Karpas-422 (cell line): ENCODE data around the gene CHAT. TPM values are rescaled to one million over a fixed set of nuclear protein-coding genes. Genes with fewer than 3 reads are reported as not detected.
A peak's percentile ranks its signal among the peaks of the same experiment; 100 is the strongest.

Source experiments
- DNase-seq: peaks from one replicate; pipeline ENCODE4 v3.0.0-alpha.2; 2015
- H2AFZ ChIP-seq: fragments of 200-600 bp; sonication (generic); 2 replicates; pipeline ENCODE4 v1.6.1; 2014; ENCODE audit warnings: antibody characterized with exemption, low read length, mixed read lengths
- H3K27ac ChIP-seq: fragments of 200-600 bp; sonication (generic); 2 replicates; pipeline ENCODE4 v1.5.1; 2014; ENCODE audit warnings: mild to moderate bottlenecking, low read length, moderate library complexity
- H3K27me3 ChIP-seq: fragments of 200-600 bp; sonication (generic); 2 replicates; pipeline ENCODE4 v1.6.1; 2014; ENCODE audit warnings: low read length, mixed read lengths
- H3K36me3 ChIP-seq: fragments of 200-600 bp; sonication (generic); 2 replicates; pipeline ENCODE4 v1.6.1; 2014; ENCODE audit warnings: low read length, mixed read lengths; ENCODE audit not compliant: insufficient read depth
- H3K4me1 ChIP-seq: fragments of 200-600 bp; sonication (generic); 2 replicates; pipeline ENCODE4 v1.6.1; 2014; ENCODE audit warnings: mild to moderate bottlenecking, low read length, mixed read lengths
- H3K4me2 ChIP-seq: fragments of 200-600 bp; sonication (generic); 2 replicates; pipeline ENCODE4 v1.6.1; 2014; ENCODE audit warnings: low read length, low read depth, mild to moderate bottlenecking; ENCODE audit not compliant: poor library complexity, severe bottlenecking
- H3K4me3 ChIP-seq: fragments of 200-600 bp; sonication (generic); 2 replicates; pipeline ENCODE4 v1.5.1; 2014; ENCODE audit warnings: mild to moderate bottlenecking, antibody characterized with exemption, low read length, mixed read lengths
- H3K79me2 ChIP-seq: fragments of 200-600 bp; sonication (generic); 2 replicates; pipeline ENCODE4 v1.6.1; 2014; ENCODE audit warnings: mild to moderate bottlenecking, low read length, mixed read lengths
- H3K9ac ChIP-seq: fragments of 200-600 bp; sonication (generic); 2 replicates; pipeline ENCODE4 v1.6.0; 2014; ENCODE audit warnings: low read length
- H3K9me2 ChIP-seq: fragments of 200-600 bp; sonication (generic), shearing (Covaris generic); replicated peaks from 2 replicates; pipeline ENCODE4 v1.6.0; 2014; ENCODE audit warnings: mild to moderate bottlenecking, low read length, moderate library complexity; ENCODE audit not compliant: insufficient read depth
- H3K9me3 ChIP-seq: fragments of 300-700, 200-600 bp; sonication (generic); 2 replicates; pipeline ENCODE4 v1.6.1; 2014; ENCODE audit warnings: low read length, mixed read lengths
- H4K20me1 ChIP-seq: fragments of 200-600 bp; sonication (generic); 2 replicates; pipeline ENCODE4 v1.6.1; 2014; ENCODE audit warnings: mild to moderate bottlenecking, antibody characterized with exemption, low read length, low read depth; ENCODE audit not compliant: insufficient read depth
- total RNA-seq: library from RNA; depleted of rRNA; stranded (reverse); fragments of >200 nt; shearing (Covaris generic); gene quantifications from 2 replicates; pipeline ENCODE4 v1.2.3, GENCODE V29; 2014; ENCODE audit warnings: low replicate concordance

The CHAT gene
- total RNA-seq, 1 experiment from 2014 or later = not detected

DNA sequence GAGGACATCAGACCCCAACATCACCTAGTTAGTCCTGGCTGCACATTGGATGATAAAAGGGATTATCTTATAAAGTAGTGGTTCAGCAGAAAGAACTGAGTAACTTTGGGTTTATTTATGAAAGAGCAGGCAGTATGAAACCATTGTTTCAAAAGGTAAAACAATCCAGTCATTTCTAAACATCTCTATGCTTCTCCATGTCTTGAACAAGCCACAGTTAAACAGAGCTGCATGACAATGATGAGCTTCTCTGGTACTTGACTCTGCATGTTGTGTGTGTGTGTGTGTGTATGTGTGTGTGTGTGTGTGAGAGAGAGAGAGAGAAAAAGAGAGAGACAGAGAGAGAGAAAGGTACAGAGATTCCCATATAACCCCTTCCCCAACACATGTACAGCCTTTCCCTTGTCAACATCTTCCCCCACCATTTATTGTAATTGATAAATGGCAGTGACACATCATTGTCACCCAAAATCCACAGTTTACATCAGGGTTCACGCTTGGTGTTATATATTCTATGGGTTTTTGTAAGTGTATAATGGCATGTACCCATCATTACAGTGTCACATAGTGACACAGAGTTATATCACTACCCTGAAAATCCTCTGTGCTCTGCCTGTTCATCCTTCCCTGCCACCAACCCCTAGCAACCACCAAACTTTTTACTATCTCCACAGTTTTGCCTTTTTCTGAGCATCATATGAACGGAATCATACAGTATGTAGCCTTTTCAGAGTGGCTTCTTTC is 36.5 kb upstream of the CHAT start:
- no peak overlapping the region for H3K4me2 ChIP-seq
- no peaks in the 10 kb centered on the region for H3K36me3 ChIP-seq
- H3K9me3 ChIP-seq = no peaks in the 10 kb centered on the region
- H2AFZ ChIP-seq = no peak overlapping the region
- H3K9ac ChIP-seq = no peak overlapping the region
- H3K79me2 ChIP-seq = no peaks in the 10 kb centered on the region
- H3K27ac ChIP-seq = no peak overlapping the region
- H3K4me1 ChIP-seq = peaks cover 7% of the 10 kb centered on the region; the same call in 1 of the 2 replicates
- H3K9me2 ChIP-seq = no peaks in the 10 kb centered on the region
- no peak for DNase-seq
- no peak overlapping the region for H3K4me3 ChIP-seq
- H4K20me1 ChIP-seq = no peaks in the 10 kb centered on the region
- H3K27me3 ChIP-seq = no peaks in the 10 kb centered on the region

DNA sequence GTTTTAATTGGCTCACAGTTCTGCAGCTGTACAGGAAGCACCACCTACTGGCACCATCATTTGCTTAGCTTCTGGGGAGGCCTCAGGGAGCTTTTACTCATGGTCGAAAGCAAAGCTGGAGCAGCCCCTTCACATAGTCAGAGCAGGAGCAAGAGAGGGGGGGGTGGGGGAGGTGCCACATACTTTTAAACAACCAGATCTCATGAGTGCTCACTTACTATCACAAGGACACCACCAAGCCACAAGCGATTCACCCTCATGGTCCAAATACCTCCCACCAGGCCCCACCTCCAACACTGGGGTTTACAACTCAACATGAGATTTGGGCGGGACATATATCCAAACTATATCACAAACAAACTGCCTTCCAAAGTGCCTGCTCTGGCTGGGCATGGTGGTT is 35.4 kb upstream of the CHAT start:
- H4K20me1 ChIP-seq = no peaks in the 10 kb centered on the region
- no peak overlapping the region for H2AFZ ChIP-seq
- no peaks in the 10 kb centered on the region for H3K36me3 ChIP-seq
- H3K9ac ChIP-seq = no peak overlapping the region
- no peaks in the 10 kb centered on the region for H3K27me3 ChIP-seq
- H3K4me3 ChIP-seq = no peak overlapping the region
- H3K4me1 ChIP-seq = 0 out of 2 replicates have a peak, but pooled peaks cover under 1% of the 10 kb centered on the region
- H3K27ac ChIP-seq = no peak overlapping the region
- no peaks in the 10 kb centered on the region for H3K9me3 ChIP-seq
- no peak for DNase-seq
- no peak overlapping the region for H3K4me2 ChIP-seq
- H3K9me2 ChIP-seq = no peaks in the 10 kb centered on the region
- no peaks in the 10 kb centered on the region for H3K79me2 ChIP-seq

DNA sequence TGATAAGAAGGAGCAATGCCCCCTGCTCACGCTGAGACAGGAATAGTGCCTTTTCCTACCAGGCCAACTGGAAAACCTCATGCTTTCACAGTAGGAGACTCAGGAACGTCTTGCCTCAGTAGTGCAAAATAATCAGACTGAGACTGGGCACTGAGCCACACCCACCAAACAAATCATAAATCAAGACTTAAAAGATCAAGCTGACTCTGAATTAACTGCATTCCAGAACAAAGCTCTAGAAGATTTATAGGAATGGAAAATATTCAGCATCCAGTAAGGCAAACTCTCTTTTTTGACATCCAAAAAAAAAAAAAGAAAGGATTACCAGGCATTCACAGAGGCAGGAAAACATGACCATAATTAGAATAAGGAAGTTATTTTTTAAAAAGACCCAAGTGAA is 34.2 kb upstream of the CHAT start:
- Histone ChIP-seq H2AFZ (no peak overlapping the region), H3K4me1 (no peaks in the 10 kb centered on the region), H4K20me1 (no peaks in the 10 kb centered on the region), H3K9me3 (no peaks in the 10 kb centered on the region), H3K4me2 (no peak overlapping the region), H3K4me3 (no peak overlapping the region), H3K9me2 (no peaks in the 10 kb centered on the region), H3K9ac (no peak overlapping the region), H3K27me3 (no peaks in the 10 kb centered on the region), H3K79me2 (no peaks in the 10 kb centered on the region), H3K36me3 (no peaks in the 10 kb centered on the region), H3K27ac (no peak overlapping the region)
- no peak for DNase-seq

DNA sequence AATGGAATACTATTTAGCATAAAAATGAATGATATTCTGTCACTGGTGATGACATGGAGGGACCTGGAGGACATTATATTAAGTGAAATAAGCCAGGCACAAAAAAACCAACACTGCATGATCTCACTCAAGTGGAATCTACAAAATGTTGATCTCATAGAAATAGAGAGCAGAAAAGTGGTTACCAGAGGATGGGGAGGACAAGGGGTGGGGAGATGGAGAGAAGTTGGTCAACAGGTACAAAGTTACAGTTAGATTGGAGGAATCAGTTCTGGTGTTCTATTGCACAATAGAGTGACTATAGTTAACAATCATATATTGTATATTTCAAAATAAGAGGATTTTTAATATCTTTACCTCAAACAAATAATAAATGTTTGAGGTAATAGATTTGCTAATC is 28.4 kb upstream of the CHAT start:
- Histone ChIP-seq H3K27me3 (no peaks in the 10 kb centered on the region), H4K20me1 (no peaks in the 10 kb centered on the region), H3K4me1 (no peaks in the 10 kb centered on the region), H3K79me2 (no peaks in the 10 kb centered on the region), H3K9ac (no peak overlapping the region), H3K9me2 (no peaks in the 10 kb centered on the region), H2AFZ (no peak overlapping the region), H3K9me3 (no peaks in the 10 kb centered on the region), H3K36me3 (no peaks in the 10 kb centered on the region), H3K4me2 (no peak overlapping the region), H3K4me3 (no peak overlapping the region), H3K27ac (no peak overlapping the region)
- DNase-seq = no peak

DNA sequence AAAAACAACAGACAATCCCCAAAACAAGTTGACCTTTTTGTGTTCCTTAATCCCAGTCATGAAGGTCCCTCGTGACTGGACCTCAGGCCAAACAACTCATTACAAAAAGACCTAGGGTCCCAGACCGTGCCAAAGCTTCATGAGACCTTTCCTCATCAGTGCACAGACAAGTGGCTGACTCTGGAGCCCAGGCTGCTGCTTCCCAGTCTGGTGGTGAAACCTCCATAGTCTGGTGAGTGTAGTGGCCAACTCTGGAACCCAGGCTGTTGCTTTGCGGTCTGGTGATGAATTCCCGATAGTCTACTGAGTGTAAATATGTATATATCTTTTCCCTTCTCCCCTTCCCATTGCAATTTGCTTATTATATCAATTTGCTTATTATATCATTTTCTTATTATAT is 25.9 kb upstream of the CHAT start:
- Histone ChIP-seq H3K27ac (no peak overlapping the region), H3K27me3 (no peaks in the 10 kb centered on the region), H4K20me1 (no peaks in the 10 kb centered on the region), H3K4me1 (no peaks in the 10 kb centered on the region), H3K4me2 (no peak overlapping the region), H3K9me3 (no peaks in the 10 kb centered on the region), H3K4me3 (no peak overlapping the region), H2AFZ (no peak overlapping the region), H3K9ac (no peak overlapping the region), H3K79me2 (no peaks in the 10 kb centered on the region), H3K36me3 (no peaks in the 10 kb centered on the region), H3K9me2 (no peaks in the 10 kb centered on the region)
- no peak for DNase-seq

DNA sequence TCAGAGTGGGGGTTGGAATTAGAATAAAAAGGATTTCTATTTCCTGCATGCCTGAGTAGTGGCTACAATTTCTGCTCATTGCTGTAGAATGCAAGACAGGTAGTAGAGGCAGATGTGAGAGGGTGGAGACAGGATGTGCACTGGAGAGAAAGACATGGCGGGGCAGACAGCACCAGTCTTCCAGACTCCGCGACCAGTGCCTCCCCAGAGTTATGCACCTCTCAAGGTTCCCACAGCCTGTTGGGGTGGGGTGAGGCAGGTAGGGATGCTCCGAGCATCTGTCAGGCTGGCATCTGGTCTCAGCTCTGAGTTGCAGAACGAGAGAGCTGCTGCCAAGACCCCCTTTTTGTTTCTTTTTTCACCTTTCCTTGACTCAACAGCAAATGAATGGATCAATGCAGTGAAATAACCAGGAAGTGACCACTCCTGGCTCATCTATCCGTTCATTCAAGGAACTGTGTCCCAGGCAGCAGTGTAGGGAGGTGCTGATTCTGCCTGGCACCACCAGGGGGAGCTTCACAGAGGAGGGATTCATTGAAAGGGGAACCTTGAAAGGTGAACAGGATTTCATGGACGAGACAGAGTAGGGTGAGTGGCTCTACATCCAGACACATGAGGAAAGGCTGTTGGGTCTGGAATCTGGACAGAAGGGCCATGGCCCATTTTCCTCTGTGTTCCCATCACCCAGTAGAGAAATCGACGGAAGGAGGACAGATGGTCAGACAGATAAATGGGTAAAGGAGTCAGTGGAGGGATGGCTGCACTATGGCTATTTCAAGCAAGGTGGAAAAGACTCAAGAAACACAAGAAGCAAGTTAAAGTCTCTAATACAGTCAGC is 20.9 kb upstream of the CHAT start:
- Histone ChIP-seq H2AFZ (no peak overlapping the region), H3K9ac (no peak overlapping the region), H3K79me2 (no peaks in the 10 kb centered on the region), H3K4me1 (no peaks in the 10 kb centered on the region), H3K4me2 (no peak overlapping the region), H3K27ac (no peak overlapping the region), H3K9me3 (no peaks in the 10 kb centered on the region), H3K9me2 (no peaks in the 10 kb centered on the region), H4K20me1 (no peaks in the 10 kb centered on the region), H3K36me3 (no peaks in the 10 kb centered on the region), H3K4me3 (no peak overlapping the region), H3K27me3 (no peaks in the 10 kb centered on the region)
- peak; percentile 86 for DNase-seq

DNA sequence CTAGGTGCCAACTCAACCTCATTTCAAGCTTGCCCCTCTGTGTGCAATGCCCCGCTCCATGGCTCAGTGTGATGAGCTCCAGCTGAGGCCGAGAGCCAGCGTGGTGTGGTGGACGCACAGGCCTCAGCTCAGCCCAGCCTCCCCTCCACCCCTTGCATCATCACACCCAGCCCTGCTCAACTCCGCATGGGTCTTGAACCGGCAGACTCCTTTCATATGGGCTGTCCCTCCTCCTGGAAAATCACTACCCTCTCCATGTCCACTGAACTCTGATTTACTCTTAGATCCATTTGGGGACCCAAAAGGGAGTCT is 20.3 kb upstream of the CHAT start:
- no peaks in the 10 kb centered on the region for H3K79me2 ChIP-seq
- no peaks in the 10 kb centered on the region for H3K36me3 ChIP-seq
- no peaks in the 10 kb centered on the region for H3K9me3 ChIP-seq
- H3K4me1 ChIP-seq = no peaks in the 10 kb centered on the region
- H3K4me3 ChIP-seq = no peak overlapping the region
- H3K9me2 ChIP-seq = no peaks in the 10 kb centered on the region
- H3K9ac ChIP-seq = no peak overlapping the region
- no peak for DNase-seq
- no peaks in the 10 kb centered on the region for H3K27me3 ChIP-seq
- no peaks in the 10 kb centered on the region for H4K20me1 ChIP-seq
- no peak overlapping the region for H3K4me2 ChIP-seq
- H2AFZ ChIP-seq = no peak overlapping the region
- no peak overlapping the region for H3K27ac ChIP-seq

DNA sequence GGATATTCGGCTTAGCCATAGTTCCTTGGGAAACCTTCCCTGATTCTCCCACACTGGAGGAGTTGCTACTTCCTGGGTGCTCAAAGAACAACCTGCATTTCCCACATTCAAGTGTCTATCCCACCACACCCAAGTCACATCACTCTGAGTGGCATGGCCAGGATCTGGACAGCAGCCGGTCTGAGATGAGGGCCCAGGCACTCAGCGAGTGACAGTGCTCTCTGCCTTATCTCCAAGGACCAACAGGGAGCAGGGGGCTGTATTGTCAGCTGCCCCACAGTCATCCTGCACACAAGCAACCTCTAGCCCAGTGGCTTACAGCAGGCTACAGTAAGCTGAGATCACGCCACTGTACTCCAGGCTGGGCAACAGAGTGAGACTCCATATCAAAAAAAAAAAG is 19.8 kb upstream of the CHAT start:
- no peak overlapping the region for H3K4me3 ChIP-seq
- H3K36me3 ChIP-seq = no peaks in the 10 kb centered on the region
- no peaks in the 10 kb centered on the region for H4K20me1 ChIP-seq
- no peaks in the 10 kb centered on the region for H3K27me3 ChIP-seq
- H2AFZ ChIP-seq = no peak overlapping the region
- no peak overlapping the region for H3K4me2 ChIP-seq
- H3K9me3 ChIP-seq = no peaks in the 10 kb centered on the region
- DNase-seq = no peak
- H3K79me2 ChIP-seq = no peaks in the 10 kb centered on the region
- H3K9ac ChIP-seq = no peak overlapping the region
- H3K4me1 ChIP-seq = no peaks in the 10 kb centered on the region
- H3K27ac ChIP-seq = no peak overlapping the region
- H3K9me2 ChIP-seq = no peaks in the 10 kb centered on the region
